ENCODE results near the gene MRAP2.

MRAP2 gene, protein sequence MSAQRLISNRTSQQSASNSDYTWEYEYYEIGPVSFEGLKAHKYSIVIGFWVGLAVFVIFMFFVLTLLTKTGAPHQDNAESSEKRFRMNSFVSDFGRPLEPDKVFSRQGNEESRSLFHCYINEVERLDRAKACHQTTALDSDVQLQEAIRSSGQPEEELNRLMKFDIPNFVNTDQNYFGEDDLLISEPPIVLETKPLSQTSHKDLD

DNA sequence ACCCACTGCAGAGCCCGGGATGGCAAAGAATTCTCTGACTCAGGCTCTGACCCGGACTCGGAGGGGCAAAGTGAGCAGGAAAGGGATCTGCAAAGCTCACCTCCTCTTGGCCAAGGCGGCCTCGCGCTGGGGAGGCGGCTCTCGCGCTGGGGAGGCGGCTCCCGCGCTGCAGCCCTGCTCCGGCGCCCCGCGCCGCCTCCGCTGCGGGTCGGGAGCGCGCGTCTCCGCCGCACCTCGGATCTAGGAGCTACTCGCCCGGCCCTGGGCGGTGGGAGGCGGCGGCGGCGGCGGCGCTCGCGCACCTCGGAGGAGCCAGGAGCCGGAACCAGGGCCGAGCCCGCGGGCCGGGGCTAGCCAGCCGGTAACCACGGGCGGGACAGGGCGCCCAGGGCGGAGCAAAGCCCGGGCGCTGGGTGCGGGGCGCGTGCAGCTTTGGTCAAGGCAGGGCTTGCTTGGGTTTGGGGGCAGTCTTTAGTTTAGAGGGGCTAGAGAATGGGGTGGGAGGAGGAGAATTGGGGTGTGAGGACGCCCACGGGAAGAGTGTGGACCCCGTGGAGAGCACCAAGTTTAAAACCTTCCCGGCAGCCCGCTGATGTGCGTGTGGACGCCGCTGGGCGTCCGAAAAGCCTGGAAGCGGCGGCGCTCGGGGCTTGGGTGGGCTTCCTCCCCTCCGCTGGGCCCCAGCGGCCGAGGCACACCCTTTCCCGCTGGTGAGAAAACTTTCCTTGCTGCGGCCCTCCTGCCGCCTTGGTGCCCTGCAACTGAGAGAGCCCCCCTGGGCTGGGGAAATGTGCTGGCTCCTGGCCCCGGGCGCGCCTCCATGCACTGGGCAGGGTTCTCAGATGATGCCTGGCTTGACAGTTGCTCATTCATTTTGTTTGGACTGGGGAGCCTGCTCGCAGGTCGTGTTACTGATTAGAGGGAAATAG, at the start of gene MRAP2:
Gene MRAP2, plus strand, starts transcription at position 250 of the 929 bp plus-strand sequence. CDS start 21,547 bp downstream, outside the sequence.
- DNase-seq: no peak

DNA sequence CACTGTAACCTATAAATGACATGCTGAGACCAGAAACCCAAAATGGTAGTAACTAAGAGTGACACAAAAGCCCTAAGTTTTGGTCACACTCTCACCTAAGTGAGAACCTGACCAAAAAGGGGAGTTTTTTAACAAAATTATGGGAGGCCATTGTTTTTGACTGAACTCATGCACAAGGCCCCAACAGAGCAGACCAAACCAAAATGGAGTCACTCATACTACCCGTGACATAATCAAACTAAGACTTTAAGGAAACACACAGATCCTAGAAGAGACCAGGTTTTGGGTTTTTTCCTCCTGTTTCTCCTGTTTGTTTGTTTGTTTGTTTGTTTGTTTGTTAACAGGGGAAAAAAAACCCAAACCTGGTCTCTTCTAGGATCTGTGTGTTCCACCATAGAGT, 49.2 kb upstream of the MRAP2 start:
- no peak for DNase-seq

DNA sequence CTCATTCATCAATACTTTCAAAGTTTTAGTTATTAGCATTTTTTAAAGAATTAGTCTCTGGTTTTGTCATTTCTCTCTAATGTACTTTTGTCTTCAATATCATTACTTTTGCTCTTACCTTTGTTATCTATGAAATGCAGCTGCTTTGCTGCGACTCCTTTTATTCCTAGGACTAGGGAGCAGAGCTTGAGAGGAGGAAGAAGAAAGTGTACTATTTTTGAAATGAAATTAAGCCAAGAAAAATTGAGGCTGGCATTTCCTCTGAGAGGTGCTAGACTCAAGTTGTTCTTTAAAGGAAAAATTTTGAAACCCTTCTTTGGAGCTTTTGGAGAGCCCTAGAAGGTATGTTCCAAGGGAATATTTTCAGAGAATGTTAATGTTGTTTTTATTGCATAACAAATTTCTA, 48.3 kb upstream of the MRAP2 start:
- DNase-seq: no peak

DNA sequence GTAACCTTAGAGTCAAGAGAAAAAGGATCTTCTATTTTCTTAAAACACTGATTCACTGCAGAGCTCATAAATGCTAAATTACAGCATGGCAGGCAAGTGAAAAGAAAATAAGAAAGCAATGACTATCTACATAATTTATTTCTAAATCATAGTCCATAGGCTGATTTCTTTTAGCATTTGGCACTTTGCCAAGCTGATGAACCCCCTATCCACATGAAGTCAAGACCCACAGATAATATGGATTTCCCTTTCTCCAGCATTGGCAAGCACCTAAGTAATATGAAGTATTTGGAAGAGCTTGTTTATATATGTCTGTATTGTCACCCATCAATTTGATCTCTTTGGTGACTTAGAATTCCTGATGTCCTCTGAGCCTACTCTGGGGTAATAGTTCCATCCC, 47.9 kb upstream of the MRAP2 start:
- DNase-seq: no peak

DNA sequence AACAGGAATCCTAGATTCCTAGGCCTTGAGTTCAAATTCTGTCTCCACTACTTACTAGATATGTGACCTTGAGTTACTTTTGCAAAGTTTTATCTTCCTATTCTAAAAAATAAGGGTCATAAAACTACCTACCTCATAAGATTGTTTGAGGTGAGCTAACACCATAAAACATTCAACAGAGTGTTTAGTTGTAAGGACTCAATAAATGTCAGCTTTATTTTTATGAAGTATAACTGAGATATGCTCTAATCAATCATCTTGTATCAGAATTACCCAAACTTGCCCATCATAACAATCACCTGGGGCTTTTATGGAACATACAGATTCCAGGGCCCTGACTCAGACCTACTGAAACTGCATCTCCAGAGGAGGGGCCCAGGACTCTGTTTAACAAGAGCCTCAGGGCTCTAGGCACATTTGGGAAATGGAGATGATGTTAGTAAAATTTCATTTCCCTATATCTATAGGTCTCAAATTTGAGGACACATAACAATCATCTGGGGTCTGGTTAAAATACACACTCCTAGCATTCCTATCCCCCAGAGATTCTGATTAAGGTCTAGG, 35.5 kb upstream of the MRAP2 start:
- DNase-seq: no peak

DNA sequence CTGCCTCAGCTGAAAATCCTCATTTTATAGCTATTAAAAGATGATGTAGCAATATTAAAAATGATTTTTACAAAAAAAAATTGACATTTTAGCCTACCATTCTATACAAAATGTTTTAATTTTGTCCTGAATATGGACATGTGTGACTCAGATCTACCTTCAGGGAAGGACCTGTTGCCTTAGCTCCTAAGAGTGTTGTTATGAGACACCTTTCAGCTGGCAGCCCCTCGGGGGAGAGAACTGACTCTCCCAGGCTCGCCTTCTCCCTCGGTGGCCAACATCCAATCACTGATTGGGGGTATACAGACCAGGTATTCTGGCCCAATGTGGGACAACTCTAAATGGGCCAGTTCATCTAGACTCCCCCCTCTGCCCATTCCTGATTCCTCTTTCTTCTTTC, 32.5 kb upstream of the MRAP2 start:
- no peak for DNase-seq

DNA sequence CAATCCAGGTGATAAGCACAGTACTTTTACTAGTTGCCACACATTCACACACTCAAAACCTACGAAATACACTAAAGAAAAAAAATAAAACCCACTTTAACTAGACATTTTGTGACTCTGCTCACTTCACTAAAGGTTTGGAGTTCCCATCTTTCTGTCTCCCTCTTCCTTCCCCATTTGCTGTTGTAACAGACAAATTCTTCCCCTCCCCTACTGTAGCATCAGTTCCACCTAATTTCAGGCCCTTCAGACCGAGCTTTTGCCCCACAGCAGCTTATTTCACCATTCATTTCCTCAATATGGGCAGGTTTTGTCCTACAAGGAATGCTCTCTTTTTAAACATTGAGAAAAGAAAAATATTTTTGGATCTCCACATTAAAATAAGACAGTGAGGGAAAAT, 31.3 kb upstream of the MRAP2 start:
- no peak for DNase-seq

DNA sequence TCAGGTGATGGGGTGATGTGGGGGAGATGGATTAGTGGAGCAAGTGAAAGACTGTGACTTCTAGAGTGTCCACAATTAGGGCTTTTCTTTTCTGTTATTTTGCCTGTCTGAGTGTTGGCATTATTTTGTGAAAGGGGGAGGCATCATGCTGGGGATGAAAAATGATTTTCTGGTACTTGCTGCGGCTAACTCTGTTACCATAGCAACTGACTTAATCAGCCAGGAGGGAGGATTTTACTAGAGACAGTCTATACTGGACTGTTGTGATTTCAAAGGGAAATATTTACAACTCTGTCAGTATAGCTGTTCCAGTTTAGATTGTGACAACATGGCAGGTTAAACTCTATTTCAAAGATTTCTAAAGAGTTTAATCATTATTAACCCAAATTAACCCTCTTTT, 30.4 kb upstream of the MRAP2 start:
- no peak for DNase-seq

DNA sequence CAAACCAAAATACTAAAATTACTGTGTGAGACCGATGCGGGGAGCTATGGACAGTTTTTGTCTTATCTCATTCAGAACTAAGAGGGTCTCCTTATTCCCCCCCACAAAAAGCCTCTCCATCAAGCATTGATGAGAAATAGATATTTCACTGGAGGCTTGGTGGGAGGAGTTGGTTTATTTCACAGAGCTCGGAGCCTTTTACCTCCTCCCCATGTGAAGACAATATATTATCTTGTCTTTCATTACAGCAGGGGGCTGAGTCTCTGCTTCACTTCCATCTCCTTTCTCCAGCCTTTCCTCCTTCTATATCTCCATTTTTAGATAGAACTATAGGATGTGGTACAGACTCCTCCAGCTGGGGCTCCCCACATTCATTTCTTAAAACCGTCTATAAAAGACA, 29.9 kb upstream of the MRAP2 start:
- DNase-seq: no peak

DNA sequence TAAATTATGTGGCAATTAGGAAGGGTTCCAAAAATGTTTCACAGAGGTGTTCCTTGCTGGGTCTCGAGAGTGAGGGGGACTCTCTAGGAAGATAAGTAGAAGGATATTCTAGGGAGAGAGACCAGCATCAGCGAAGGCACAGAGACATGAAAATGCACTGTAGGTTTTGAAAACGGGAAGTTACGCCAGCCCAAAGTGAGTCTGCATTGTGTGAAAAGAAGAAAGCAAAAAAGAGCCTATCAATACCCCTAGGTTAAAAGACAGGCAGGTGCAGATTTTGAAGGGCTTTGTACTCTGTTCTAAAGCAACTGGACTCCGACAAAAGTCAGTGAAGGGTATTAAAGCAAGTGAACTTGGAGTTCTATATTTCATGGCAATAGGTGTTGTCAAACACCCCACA, 25.7 kb upstream of the MRAP2 start:
- no peak for DNase-seq

DNA sequence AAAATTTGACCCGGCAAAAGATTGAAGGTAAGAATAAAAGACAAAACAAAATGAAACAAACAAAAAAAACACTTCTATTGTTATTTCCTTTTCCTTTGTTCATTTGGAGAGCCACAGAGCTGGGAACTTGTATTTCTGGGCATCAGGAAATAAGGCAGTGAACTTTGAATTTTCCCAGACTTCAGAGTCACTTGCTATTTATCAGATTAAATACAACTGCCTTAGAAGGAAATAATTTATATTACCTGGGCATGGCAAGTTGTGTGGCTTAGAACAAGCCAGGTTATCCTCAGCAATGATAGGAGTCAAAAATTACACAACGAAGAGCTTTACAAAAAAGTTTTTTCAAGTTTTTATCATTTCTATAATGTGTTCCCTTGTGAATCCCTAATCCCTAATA, 20.2 kb upstream of the MRAP2 start:
- DNase-seq: no peak

DNA sequence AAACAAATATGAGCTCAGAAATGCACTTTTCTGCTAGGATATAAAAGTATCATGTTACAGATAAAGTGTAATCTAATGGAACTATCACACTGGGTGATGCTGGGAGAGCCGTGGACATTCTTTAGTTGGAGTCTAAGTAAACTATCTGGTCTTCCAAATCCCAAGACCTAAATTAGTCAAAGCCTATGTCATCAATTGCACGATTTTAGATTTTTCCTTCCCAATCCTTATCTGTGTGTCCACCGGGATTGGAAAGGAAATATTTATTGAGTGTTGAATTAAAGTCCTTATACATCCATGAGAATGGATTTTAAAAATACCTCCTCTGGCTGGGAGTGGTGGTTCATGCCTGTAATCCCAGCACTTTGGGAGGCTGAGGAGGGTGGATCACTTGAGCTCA, 19.6 kb upstream of the MRAP2 start:
- DNase-seq: no peak

DNA sequence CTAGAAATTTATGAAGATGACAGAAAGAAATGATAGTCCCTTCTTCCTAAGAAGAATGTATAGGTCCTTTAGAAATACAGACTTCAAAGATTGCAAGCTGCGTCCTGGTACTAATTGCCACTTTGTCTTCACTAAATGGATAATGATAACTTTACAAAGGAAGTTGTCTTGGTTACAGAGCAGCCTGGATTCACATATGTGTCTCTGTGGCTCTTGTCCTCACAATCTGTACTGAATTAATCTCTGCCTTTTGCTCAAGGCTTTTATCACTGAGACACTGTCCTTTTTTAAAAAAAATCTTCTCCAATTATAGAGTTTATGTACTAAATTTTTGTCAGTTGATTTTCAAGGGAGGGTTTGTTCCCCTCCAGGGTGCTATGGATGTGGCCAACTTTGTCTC, 17.5 kb upstream of the MRAP2 start:
- DNase-seq: no peak

DNA sequence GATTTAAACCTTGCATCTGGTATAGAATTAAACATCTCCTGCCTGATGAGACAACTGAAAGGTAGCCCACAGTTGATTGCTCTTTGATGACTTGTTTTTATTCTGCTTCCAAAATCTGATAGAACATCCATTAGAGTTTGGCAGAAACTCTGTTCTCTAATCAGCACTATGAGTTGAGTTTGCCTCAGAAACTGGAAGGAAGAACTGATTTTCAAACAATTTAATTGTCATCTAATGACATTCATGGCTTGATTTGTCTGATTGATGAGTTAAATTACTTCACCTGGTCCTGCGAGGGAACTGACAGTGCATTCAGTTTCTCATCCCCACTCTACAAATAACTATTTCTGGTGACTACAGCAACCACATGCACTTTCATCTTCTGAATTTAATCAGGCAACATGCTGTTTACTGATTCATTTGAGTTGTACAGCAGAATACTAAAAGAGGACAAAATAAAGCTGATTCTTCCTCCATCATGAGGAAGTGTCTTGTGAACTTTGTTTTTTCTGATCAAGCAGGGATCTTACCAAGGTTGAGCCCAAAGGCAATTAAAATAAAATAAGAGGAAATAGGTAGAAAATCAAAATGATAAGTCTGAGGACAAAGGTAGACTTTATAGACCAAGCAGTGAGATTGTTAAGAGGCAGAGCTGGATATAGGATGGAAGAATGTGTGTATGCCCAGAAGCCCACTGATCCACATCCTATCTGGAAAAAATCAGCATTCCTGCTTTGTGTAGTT, 15.7 kb upstream of the MRAP2 start:
- no peak for DNase-seq

DNA sequence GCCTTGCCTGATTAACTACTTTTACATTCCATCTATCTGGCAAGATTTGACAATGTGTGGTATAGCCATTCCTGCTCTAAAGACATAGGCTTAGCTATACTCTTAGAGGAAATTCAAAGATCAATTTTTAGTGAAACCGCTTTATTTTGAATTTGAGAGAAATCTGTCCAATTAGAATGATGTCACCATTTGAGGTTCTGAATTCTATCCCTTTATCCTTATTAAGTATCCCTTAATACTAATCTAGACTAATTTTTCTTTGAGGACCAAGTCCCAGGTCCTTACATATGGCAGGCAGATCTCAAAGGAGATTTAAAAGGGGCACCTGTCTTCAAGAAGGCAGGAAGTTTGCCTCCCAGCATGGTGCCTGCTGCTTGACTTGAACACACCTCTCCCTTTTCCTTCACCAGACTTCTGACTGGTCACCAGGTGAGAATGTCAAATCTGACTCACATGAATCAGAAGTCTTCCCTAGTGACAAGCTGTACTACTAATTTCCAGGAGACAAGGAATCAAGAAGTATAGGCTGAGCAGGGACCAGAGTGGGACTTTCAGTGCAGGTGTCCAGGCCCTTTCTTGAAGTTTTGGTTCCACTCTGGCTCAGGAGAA, 15.0 kb upstream of the MRAP2 start:
- no peak for DNase-seq

DNA sequence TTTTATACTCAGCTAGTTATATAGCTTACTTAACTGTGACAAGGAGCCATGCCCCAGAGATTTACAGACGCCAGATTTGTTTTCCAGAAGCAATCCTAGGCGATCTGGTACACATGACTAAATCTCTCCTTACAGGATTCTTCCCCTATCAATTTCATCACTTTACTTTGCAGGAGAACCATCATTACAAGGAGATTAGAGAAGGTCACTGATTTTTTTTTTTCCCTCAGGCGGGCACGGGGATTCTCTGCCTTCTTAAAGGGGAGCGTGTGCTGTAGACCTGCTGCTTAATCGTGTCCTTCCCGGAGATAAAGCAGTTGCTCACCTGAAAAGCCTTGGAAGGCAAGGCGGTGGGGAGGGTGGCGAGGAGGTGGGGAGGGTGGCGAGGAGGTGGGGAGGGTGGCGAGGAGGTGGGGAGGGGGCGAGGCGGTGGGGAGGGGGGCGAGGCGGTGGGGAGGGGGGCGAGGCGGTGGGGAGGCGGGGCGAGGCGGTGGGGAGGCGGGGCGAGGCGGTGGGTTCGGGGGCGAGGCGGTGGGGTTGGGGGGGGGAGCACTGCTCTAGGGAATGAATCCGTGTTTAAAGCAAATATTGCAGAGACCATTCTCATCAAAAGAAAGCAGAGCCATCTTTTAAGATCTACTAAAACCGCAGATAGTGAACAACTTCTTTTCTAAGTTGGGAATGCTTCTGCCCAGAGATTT, 14.3 kb upstream of the MRAP2 start:
- no peak for DNase-seq

DNA sequence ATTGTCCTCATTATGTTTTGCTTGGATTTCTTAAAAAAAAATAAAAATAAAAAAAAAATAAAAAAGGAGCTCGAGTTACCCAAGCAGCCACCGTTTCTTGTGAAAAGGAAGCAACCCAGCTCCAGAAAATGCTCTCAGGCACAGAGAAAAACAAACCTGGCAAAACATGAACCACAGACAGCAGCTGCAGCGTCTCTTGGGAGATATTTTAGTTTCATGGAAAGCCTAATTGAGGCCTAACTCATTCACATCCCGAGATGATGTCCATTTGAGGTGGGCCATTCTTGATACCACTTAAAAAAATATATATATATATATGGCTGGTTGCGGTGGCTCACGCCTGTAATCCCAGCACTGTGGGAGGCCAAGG, 13.7 kb upstream of the MRAP2 start:
- DNase-seq: no peak

DNA sequence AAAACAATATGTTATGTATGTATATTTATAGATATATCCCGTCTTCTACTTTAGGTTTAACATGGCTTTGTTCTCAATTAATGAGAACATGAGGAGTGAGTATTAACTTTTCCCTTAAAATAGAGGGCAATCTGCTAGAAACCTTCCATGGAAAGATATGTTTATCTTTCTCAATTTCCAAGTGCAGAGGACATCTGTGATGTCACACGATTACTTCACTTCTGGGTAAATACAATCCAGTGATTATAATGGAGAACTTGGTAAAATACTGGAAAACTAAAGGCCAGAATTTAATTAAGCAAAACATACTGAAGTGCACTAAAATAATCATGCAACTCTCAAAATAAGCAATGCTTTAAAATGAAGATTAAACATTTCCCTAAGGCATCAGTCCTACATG, 11.9 kb upstream of the MRAP2 start:
- DNase-seq: no peak

DNA sequence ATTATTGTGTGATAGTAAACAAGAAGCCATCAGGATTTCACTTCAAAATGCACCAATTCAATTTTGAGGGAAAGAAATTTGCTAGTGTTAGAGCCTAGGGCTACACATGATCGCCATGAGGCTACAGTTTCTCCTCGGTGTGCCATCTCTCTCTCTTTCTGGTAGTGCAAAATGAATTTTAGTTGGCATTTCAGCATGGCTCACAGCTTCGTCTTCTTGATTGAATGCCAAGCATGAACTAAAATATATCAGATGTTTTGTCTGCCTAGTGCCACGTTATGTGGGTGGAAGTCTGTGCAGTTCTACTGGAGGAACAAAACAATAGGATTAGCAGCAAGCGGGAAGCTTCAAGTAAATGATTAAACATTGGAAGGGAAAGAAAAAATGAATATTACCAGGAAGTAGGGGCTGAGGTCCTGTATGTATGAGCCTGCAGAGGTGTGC, 6.8 kb upstream of the MRAP2 start:
- DNase-seq: no peak

DNA sequence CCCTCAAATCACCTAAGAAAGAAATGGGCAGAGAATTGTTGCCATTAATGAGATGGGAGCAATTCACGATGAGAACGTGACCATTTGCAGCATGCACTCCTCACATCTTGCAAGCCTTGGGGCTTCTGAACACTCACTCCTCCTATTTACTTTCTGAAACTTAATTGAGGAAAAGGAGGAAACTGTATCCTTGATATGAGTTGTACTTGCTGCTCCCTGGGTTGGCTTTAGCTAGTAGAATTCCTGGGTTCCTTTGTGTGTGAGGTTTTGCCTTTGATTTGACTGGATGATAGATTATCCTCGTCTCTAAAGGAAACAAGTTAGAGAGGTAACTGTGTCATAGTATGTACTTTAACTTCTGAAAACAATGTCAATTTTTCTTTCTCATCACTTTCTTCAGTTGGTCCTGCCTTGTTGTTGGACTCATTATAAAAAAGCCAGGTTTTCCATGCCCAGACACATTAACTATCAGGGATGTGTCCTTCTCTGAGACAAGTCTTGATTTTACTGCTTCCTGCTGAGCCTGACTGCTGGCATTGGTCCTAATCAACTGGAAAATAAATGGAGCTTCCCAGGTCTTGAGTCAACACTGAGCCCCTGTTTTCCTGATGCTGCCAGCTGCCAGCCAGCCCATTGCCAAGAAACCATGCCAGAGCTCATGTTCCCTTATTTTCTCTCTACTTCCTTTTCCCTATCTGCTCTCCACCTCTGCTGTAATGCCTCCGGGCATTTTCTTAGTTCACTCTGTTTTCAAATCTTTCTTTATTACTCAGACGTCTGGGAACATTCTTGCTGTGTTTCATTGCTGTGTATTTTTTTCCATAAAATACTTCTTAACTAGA, 6.0 kb upstream of the MRAP2 start:
- no peak for DNase-seq

DNA sequence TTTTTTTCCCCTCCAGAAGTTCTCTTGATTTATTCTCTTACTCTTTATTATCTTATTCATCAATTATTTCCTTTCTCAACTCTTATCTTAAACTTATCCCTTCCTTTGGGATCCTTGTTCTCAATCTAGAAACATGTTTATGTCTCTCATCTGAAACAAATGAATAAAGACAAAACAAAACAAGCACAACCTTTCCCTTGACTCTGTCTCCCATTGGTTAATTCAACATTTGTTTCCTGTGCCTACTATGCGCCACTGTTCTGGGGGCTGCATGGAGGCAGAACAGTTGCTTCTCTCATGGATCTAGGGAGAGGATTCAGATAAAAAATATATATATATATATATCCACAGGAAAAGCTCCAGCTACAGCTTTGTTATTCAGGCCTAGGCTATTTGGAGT, 5.2 kb upstream of the MRAP2 start:
- DNase-seq: no peak

Measured in stimulated activated CD4-positive, alpha-beta T cell treated with anti-CD3 and anti-CD28 coated beads, Interleukin-4, amount 100 ng/mL, for 4 hours (primary cell).